ENCODE results near the gene NPB. TPM values are rescaled to one million over a fixed set of nuclear protein-coding genes. Genes with fewer than 3 reads are reported as not detected.
A peak's percentile ranks its signal among the peaks of the same experiment; 100 is the strongest.
"Not testable (repeated sequence)": the region's sequence is repeated elsewhere in the genome, so short reads cannot be mapped to it uniquely, and the experiment has no call there.

NPB gene
- total RNA-seq, 1 donor from 2014 or later, result 0.26 TPM

GRCh38 chr17:81917565-81918332, 15.7 kb downstream of the NPB start, which contains the start of gene SIRT7:
Gene SIRT7 (minus strand): TSS chr17:81918176. CDS start chr17:81918131, 45 bp downstream.
- H3K27me3 ChIP-seq (ENCODE audit: control insufficient read depth, insufficient read depth, low read length), result no peaks in the 10 kb centered on the region
- DNase-seq (ENCODE audit: low read depth) (peak; percentile 48), FAIRE-seq (no peak)
- peaks cover 42% of the 10 kb centered on the region for H3K36me3 ChIP-seq (ENCODE audit: control insufficient read depth, insufficient read depth, low read length)
- H3K4me3 ChIP-seq (ENCODE audit: low read depth, low read length), result peak within 1 kb of the TSS; percentile 46
- no peak for TF ChIP-seq CTCF (IDR thresholded peaks at IDR 0.05; ENCODE audit: insufficient read depth, low read length, severe bottlenecking)

GRCh38 chr17:81918333-81918669, 16.3 kb downstream of the NPB start:
- DNase-seq (ENCODE audit: low read depth); H3K4me3 ChIP-seq (ENCODE audit: low read depth, low read length); FAIRE-seq; H3K27me3 ChIP-seq (ENCODE audit: control insufficient read depth, insufficient read depth, low read length): not testable (repeated sequence)
- peaks cover 41% of the 10 kb centered on the region for H3K36me3 ChIP-seq (ENCODE audit: control insufficient read depth, insufficient read depth, low read length)

GRCh38 chr17:81918832-81919545, 17.0 kb downstream of the NPB start:
- Histone ChIP-seq H3K4me3 (ENCODE audit: low read depth, low read length) (no peak overlapping the region), H3K36me3 (ENCODE audit: control insufficient read depth, insufficient read depth, low read length) (peaks cover 34% of the 10 kb centered on the region), H3K27me3 (ENCODE audit: control insufficient read depth, insufficient read depth, low read length) (no peaks in the 10 kb centered on the region)
- TF ChIP-seq CTCF (IDR thresholded peaks at IDR 0.05; ENCODE audit: insufficient read depth, low read length, severe bottlenecking), result no peak
- DNase-seq (ENCODE audit: low read depth) (no peak), FAIRE-seq (peak; percentile 94)

GRCh38 chr17:81920612-81921536, 18.8 kb downstream of the NPB start:
- DNase-seq (ENCODE audit: low read depth) (no peak), FAIRE-seq (no peak)
- H3K4me3 ChIP-seq (ENCODE audit: low read depth, low read length), result no peak overlapping the region
- TF ChIP-seq CTCF (IDR thresholded peaks at IDR 0.05; ENCODE audit: insufficient read depth, low read length, severe bottlenecking), result no peak
- H3K36me3 ChIP-seq (ENCODE audit: control insufficient read depth, insufficient read depth, low read length), result peaks cover 16% of the 10 kb centered on the region
- no peaks in the 10 kb centered on the region for H3K27me3 ChIP-seq (ENCODE audit: control insufficient read depth, insufficient read depth, low read length)

- DNase-seq (ENCODE audit: low read depth) (no peak), FAIRE-seq (no peak)
- Histone ChIP-seq H3K36me3 (ENCODE audit: control insufficient read depth, insufficient read depth, low read length) (peaks cover 13% of the 10 kb centered on the region), H3K4me3 (ENCODE audit: low read depth, low read length) (no peak overlapping the region), H3K27me3 (ENCODE audit: control insufficient read depth, insufficient read depth, low read length) (no peaks in the 10 kb centered on the region)
- no peak for TF ChIP-seq CTCF (IDR thresholded peaks at IDR 0.05; ENCODE audit: insufficient read depth, low read length, severe bottlenecking)
These were observed 19.5 kb downstream of the NPB start for GRCh38 chr17:81921537-81921862.
